HL-60 (cell line): ENCODE measurements around the gene FOXL2NB.

Experiments used
- DNase-seq, 2 experiments: peaks; one replicate each; pipeline ENCODE4 v3.0.0-alpha.2; 2010 to 2020; ENCODE audit warnings: low read depth in 1 of 2, low spot score in 1 of 2
- H3K27ac ChIP-seq: fragments of 250-450 bp; sonication (Bioruptor Pico); replicated peaks from 2 replicates; pipeline ENCODE4 v1.5.1; 2020; ENCODE audit warnings: mild to moderate bottlenecking, moderate library complexity
- H3K27me3 ChIP-seq: fragments of 250-450 bp; sonication (Bioruptor Pico); 2 replicates; pipeline ENCODE4 v1.5.1; 2021; ENCODE audit warnings: mild to moderate bottlenecking, moderate library complexity; ENCODE audit not compliant: insufficient read depth, poor library complexity, severe bottlenecking
- H3K4me3 ChIP-seq: replicated peaks from 2 replicates; pipeline ENCODE4 v1.5.1; 2011; ENCODE audit warnings: mild to moderate bottlenecking, control low read depth, low read length; ENCODE audit not compliant: insufficient read depth
- GABPA ChIP-seq: IDR thresholded peaks from 2 replicates; pipeline ENCODE4 v1.6.1; 2012; ENCODE audit warnings: low read depth
- POLR2AphosphoS5 ChIP-seq: IDR thresholded peaks from 2 replicates; pipeline ENCODE4 v1.6.1; 2012; ENCODE audit warnings: low read depth
- SPI1 ChIP-seq: IDR thresholded peaks from 2 replicates; pipeline ENCODE4 v1.6.1; 2012; ENCODE audit warnings: low read depth, mild to moderate bottlenecking, borderline replicate concordance
- TF ChIP-seq, protein P1 (sequence below): IDR thresholded peaks from one replicate; pipeline ENCODE4 v1.5.1; 2011; ENCODE audit warnings: low read length, control low read depth, inconsistent platforms; ENCODE audit not compliant: insufficient read depth
- TF ChIP-seq, protein P2 (sequence below): IDR thresholded peaks from 2 replicates; pipeline ENCODE4 v1.6.1; 2012; ENCODE audit warnings: low read depth; ENCODE audit not compliant: insufficient replicate concordance

The FOXL2NB gene

DNA sequence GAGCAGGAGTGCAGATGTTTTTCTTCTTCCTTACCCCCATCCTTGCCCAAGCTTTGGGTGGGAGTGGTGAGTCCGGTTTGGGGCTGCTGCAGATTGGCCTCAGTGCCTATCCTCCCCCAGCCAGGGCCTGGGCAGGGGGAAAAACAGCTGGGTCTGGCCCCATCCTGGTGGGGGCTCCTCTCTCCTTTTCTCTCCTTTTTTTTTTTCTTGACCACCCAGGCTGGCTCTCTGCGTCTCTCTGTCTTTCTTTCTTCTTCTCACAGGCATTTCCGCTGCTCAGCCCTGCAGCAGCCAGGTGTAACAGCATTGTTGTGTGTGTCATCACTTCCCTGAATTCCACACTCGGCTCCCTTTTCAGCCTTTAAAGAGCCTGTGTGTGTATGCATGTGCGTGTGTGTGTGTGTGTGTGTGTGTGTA, 2.0 kb downstream of the FOXL2NB start:
- peaks cover 74% of the 10 kb centered on the region for H3K27me3 ChIP-seq
- no peak overlapping the region for H3K4me3 ChIP-seq
- TF ChIP-seq GABPA: no peak
- no peak overlapping the region for H3K27ac ChIP-seq
- no peak for DNase-seq

DNA sequence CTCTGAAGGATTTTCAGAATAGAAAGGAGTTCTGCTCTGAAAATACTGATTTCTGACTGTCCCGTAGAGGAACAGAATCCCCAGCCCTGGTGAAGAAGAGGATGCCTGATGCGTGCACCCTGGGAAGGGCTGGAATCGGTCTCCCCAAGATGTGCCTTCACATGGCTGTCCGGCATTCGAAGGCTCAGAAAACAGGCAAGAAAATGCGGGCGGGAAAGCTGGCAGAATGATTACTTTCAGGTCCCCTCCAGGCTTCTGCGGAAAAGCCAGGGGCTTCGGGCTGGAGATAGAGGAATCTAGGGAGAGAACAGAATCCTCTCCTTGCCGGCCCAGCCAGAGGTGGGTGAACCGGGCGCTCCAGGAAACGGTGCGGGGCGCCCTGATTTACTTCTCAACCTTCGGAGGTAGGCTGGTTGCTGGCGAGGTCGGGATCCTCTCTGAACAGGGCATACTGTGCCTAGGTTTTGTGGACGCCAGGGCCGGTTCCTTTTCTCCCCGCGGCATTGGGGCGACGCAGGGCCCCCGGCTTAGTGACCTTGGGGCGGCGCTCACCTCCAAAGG, 2.5 kb downstream of the FOXL2NB start:
- TF ChIP-seq, protein P1, sequence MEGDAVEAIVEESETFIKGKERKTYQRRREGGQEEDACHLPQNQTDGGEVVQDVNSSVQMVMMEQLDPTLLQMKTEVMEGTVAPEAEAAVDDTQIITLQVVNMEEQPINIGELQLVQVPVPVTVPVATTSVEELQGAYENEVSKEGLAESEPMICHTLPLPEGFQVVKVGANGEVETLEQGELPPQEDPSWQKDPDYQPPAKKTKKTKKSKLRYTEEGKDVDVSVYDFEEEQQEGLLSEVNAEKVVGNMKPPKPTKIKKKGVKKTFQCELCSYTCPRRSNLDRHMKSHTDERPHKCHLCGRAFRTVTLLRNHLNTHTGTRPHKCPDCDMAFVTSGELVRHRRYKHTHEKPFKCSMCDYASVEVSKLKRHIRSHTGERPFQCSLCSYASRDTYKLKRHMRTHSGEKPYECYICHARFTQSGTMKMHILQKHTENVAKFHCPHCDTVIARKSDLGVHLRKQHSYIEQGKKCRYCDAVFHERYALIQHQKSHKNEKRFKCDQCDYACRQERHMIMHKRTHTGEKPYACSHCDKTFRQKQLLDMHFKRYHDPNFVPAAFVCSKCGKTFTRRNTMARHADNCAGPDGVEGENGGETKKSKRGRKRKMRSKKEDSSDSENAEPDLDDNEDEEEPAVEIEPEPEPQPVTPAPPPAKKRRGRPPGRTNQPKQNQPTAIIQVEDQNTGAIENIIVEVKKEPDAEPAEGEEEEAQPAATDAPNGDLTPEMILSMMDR: no peak
- TF ChIP-seq, protein P2, sequence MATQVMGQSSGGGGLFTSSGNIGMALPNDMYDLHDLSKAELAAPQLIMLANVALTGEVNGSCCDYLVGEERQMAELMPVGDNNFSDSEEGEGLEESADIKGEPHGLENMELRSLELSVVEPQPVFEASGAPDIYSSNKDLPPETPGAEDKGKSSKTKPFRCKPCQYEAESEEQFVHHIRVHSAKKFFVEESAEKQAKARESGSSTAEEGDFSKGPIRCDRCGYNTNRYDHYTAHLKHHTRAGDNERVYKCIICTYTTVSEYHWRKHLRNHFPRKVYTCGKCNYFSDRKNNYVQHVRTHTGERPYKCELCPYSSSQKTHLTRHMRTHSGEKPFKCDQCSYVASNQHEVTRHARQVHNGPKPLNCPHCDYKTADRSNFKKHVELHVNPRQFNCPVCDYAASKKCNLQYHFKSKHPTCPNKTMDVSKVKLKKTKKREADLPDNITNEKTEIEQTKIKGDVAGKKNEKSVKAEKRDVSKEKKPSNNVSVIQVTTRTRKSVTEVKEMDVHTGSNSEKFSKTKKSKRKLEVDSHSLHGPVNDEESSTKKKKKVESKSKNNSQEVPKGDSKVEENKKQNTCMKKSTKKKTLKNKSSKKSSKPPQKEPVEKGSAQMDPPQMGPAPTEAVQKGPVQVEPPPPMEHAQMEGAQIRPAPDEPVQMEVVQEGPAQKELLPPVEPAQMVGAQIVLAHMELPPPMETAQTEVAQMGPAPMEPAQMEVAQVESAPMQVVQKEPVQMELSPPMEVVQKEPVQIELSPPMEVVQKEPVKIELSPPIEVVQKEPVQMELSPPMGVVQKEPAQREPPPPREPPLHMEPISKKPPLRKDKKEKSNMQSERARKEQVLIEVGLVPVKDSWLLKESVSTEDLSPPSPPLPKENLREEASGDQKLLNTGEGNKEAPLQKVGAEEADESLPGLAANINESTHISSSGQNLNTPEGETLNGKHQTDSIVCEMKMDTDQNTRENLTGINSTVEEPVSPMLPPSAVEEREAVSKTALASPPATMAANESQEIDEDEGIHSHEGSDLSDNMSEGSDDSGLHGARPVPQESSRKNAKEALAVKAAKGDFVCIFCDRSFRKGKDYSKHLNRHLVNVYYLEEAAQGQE: no peak
- TF ChIP-seq GABPA: no peak
- no peak for TF ChIP-seq SPI1
- TF ChIP-seq POLR2AphosphoS5: no peak
- no peak overlapping the region for H3K27ac ChIP-seq
- H3K27me3 ChIP-seq: peaks cover 69% of the 10 kb centered on the region
- no peak overlapping the region for H3K4me3 ChIP-seq
- no peak for DNase-seq

DNA sequence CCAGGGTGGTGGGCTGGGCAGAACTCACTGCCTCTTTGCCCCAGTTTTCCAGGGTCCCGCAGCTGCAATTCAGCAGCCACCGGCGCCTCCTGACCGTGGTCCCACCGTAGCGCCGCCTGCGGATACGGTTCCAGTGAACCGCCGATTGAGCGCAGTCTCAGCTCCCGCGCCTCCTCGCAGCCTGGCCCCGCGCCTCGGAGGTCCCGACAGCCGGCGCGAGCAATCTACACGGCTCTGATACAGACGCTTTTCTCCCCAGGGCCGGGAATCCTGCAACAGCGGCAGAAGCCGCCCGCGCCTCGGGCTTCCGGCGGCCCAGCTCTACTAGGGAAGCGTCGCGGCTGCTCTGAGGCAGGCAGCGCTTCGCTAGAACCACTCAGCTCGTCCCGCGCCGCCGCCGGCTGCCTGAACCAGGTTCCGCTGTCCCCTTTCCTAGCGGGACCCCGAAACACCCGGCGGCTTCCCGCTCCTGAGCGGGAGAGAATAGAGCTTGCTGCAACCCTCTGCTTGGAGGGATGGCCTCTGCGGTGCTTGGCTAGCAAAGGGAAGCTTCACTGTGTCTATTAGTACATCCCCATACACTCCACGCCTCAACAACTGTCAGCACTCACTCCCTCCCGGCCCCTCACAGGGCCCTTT, 3.1 kb downstream of the FOXL2NB start:
- Histone ChIP-seq H3K4me3 (no peak overlapping the region), H3K27ac (no peak overlapping the region), H3K27me3 (peaks cover 63% of the 10 kb centered on the region)
- no peak for DNase-seq
- TF ChIP-seq, protein P1: no peak
- TF ChIP-seq, protein P2: no peak
- TF ChIP-seq SPI1 (no peak), GABPA (no peak), POLR2AphosphoS5 (no peak)

DNA sequence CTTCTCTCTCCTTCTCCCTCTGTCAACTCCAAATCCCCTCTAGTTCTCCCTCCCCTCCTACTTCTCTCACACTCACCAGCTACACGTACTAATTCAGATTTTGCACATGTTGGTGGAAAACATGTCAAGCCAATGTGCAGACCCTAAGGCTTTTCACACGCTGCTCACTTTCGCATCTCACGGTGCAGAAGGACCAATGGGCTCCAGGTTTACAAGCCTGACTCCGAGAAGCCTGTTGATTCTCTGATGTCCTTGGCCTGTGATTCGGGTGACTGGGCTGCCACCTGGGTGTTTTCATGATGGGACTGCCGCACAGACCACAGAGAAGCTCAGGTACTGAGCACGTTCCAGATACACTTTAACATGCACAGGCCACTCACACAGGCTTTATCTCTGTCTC, 3.7 kb downstream of the FOXL2NB start:
- DNase-seq: no peak
- Histone ChIP-seq H3K27me3 (peaks cover 59% of the 10 kb centered on the region), H3K27ac (no peak overlapping the region), H3K4me3 (no peak overlapping the region)
- TF ChIP-seq, protein P1: no peak
- TF ChIP-seq GABPA (no peak), SPI1 (no peak), POLR2AphosphoS5 (no peak)
- TF ChIP-seq, protein P2: no peak
